Measurements from ENCODE around the gene GADD45G.

GRCh38 chr9:89633404-89633803 lies 28.6 kb downstream of the GADD45G start:
- TF ChIP-seq RFX5 (IDR thresholded peaks at IDR 0.05; ENCODE audit: low read length) (no peak), CTCF (IDR thresholded peaks at IDR 0.05) (no peak), YY1 (IDR thresholded peaks at IDR 0.05; ENCODE audit: low read depth) (no peak), JUND (IDR thresholded peaks at IDR 0.05) (no peak), CHD2 (IDR thresholded peaks at IDR 0.05; ENCODE audit: low read length, partially characterized antibody) (no peak), ZBTB33 (IDR thresholded peaks at IDR 0.05; ENCODE audit: borderline replicate concordance, low read depth) (no peak), SIN3A (IDR thresholded peaks at IDR 0.05; ENCODE audit: borderline replicate concordance, low read depth, low read length) (no peak), FOXM1 (IDR thresholded peaks at IDR 0.05; ENCODE audit: low read depth) (no peak), EP300 (IDR thresholded peaks at IDR 0.05; ENCODE audit: borderline replicate concordance in 1 of 2, low read depth in 1 of 2, low read length in 1 of 2) (no peak), PBX3 (IDR thresholded peaks at IDR 0.05) (no peak), POLR2AphosphoS5 (IDR thresholded peaks at IDR 0.05; ENCODE audit: low read depth, low read length) (no peak), MXI1 (IDR thresholded peaks at IDR 0.05; ENCODE audit: low read depth, low read length) (no peak), SMC3 (IDR thresholded peaks at IDR 0.05; ENCODE audit: low read depth, low read length) (no peak), USF1 (IDR thresholded peaks at IDR 0.05; ENCODE audit: borderline replicate concordance, low read depth) (no peak)
